Bronchial epithelial cell (primary cell): ENCODE results near the gene TTK. TPM values are rescaled to one million over a fixed set of nuclear protein-coding genes. Genes with fewer than 3 reads are reported as not detected.

Experiments
- DNase-seq: peaks from one replicate; pipeline ENCODE4 v3.0.0-alpha.2; 2010; ENCODE audit warnings: low read depth
- FAIRE-seq: peaks from 2 replicates; lab custom pipeline; 2011; peaks lifted over from hg19 to GRCh38; lab: Jason Lieb, UNC
- H3K27me3 ChIP-seq: 2 replicates; pipeline ENCODE4 v1.5.1; 2011; ENCODE audit warnings: low read length; ENCODE audit not compliant: control insufficient read depth, insufficient read depth
- H3K36me3 ChIP-seq: 2 replicates; pipeline ENCODE4 v1.5.1; 2011; ENCODE audit warnings: low read length; ENCODE audit not compliant: control insufficient read depth, insufficient read depth
- H3K4me3 ChIP-seq: 2 replicates; pipeline ENCODE4 v1.5.1; 2011; ENCODE audit warnings: mild to moderate bottlenecking, low read depth, low read length, control low read depth
- CTCF ChIP-seq: IDR thresholded peaks from 2 replicates; pipeline ENCODE4 v1.5.1; 2011; ENCODE audit warnings: mild to moderate bottlenecking, moderate library complexity, low read length, control low read depth, inconsistent platforms; ENCODE audit not compliant: insufficient read depth, severe bottlenecking
- total RNA-seq: library from RNA; depleted of rRNA; stranded (reverse); fragments of >200 nt; gene quantifications from 2 replicates; pipeline ENCODE4 v1.2.1, GENCODE V29; 2014

Gene TTK
- total RNA-seq, result 0.26 TPM in 2 replicates

- FAIRE-seq (no peak), DNase-seq (peak; percentile 90)
- no peak for TF ChIP-seq CTCF
- Histone ChIP-seq H3K36me3 (no peaks in the 10 kb centered on the region), H3K4me3 (peak within 1 kb of the TSS; percentile 78), H3K27me3 (no peaks in the 10 kb centered on the region)
Observed at GRCh38 chr6:80004173-80005072, at the start of gene TTK. TTK (plus strand) TSS chr6:80004649; CDS start chr6:80005844, 1,195 bp downstream.

GRCh38 chr6:79954849-79955248 lies 49.6 kb upstream of the TTK start:
- no peaks in the 10 kb centered on the region for H3K27me3 ChIP-seq
- no peaks in the 10 kb centered on the region for H3K36me3 ChIP-seq
- no peak for TF ChIP-seq CTCF
- no peak overlapping the region for H3K4me3 ChIP-seq
- DNase-seq (no peak), FAIRE-seq (no peak)

- no peaks in the 10 kb centered on the region for H3K36me3 ChIP-seq
- FAIRE-seq (no peak), DNase-seq (no peak)
- no peak for TF ChIP-seq CTCF
- no peak overlapping the region for H3K4me3 ChIP-seq
- no peaks in the 10 kb centered on the region for H3K27me3 ChIP-seq
Observed at GRCh38 chr6:79964607-79965081, 39.8 kb upstream of the TTK start.

- no peaks in the 10 kb centered on the region for H3K27me3 ChIP-seq
- H3K36me3 ChIP-seq, result no peaks in the 10 kb centered on the region
- no peak overlapping the region for H3K4me3 ChIP-seq
- FAIRE-seq (no peak), DNase-seq (no peak)
- no peak for TF ChIP-seq CTCF
Observed at GRCh38 chr6:79967178-79967577, 37.3 kb upstream of the TTK start.

- FAIRE-seq, result no peak
- no peak for TF ChIP-seq CTCF
Observed at GRCh38 chr6:79969784-79970183, 34.7 kb upstream of the TTK start.

More at GRCh38 chr6:79969784-79970183, 34.7 kb upstream of the TTK start:
- Histone ChIP-seq H3K4me3 (no peak overlapping the region), H3K27me3 (no peaks in the 10 kb centered on the region), H3K36me3 (no peaks in the 10 kb centered on the region)
- DNase-seq, result no peak
